GM19455 (cell line): ENCODE measurements around the gene VWA8.
"Not testable (repeated sequence)": the region's sequence is repeated elsewhere in the genome, so short reads cannot be mapped to it uniquely, and the experiment has no call there.

ENCODE experiments used
- ATAC-seq: cut with Tn5 transposase; IDR thresholded peaks from one replicate; pipeline ENCODE4 v1.9.1; 2021; ENCODE audit not compliant: unreplicated experiment

VWA8 gene

GRCh38 chr13:41651413-41652058, 309.4 kb downstream of the VWA8 start:
- ATAC-seq = no peak

- ATAC-seq = no peak
Measured at GRCh38 chr13:41650706-41651105, 310.2 kb downstream of the VWA8 start.

- no peak for ATAC-seq
Measured at GRCh38 chr13:41649659-41650058, 311.2 kb downstream of the VWA8 start.

- no peak for ATAC-seq
Measured at GRCh38 chr13:41648314-41648935, 312.5 kb downstream of the VWA8 start.

- not testable (repeated sequence) for ATAC-seq
Measured at GRCh38 chr13:41647699-41648313, 313.1 kb downstream of the VWA8 start.

- ATAC-seq = no peak
Measured at GRCh38 chr13:41645331-41645730, 315.6 kb downstream of the VWA8 start.

GRCh38 chr13:41644742-41645141, 316.2 kb downstream of the VWA8 start:
- ATAC-seq = no peak

GRCh38 chr13:41643507-41643906, 317.4 kb downstream of the VWA8 start:
- no peak for ATAC-seq

GRCh38 chr13:41641961-41642360, 318.9 kb downstream of the VWA8 start:
- ATAC-seq = no peak

GRCh38 chr13:41641429-41641828, 319.5 kb downstream of the VWA8 start:
- ATAC-seq = no peak

- ATAC-seq = no peak
Measured at GRCh38 chr13:41639955-41640780, 320.7 kb downstream of the VWA8 start.

- no peak for ATAC-seq
Measured at GRCh38 chr13:41639237-41639904, 321.5 kb downstream of the VWA8 start.

- no peak for ATAC-seq
Measured at GRCh38 chr13:41637586-41637985, 323.3 kb downstream of the VWA8 start.

- ATAC-seq = not testable (repeated sequence)
Measured at GRCh38 chr13:41637032-41637431, 323.9 kb downstream of the VWA8 start.

GRCh38 chr13:41636590-41636989, 324.3 kb downstream of the VWA8 start:
- not testable (repeated sequence) for ATAC-seq

GRCh38 chr13:41634407-41634806, 326.5 kb downstream of the VWA8 start:
- no peak for ATAC-seq

- no peak for ATAC-seq
Measured at GRCh38 chr13:41633776-41634175, 327.1 kb downstream of the VWA8 start.

- ATAC-seq = no peak
Measured at GRCh38 chr13:41631296-41631965, 329.5 kb downstream of the VWA8 start.

- ATAC-seq = no peak
Measured at GRCh38 chr13:41627425-41627824, 333.5 kb downstream of the VWA8 start.

GRCh38 chr13:41624041-41624440, 336.9 kb downstream of the VWA8 start:
- no peak for ATAC-seq
